Measurements from ENCODE around the gene GRK2.

DNA sequence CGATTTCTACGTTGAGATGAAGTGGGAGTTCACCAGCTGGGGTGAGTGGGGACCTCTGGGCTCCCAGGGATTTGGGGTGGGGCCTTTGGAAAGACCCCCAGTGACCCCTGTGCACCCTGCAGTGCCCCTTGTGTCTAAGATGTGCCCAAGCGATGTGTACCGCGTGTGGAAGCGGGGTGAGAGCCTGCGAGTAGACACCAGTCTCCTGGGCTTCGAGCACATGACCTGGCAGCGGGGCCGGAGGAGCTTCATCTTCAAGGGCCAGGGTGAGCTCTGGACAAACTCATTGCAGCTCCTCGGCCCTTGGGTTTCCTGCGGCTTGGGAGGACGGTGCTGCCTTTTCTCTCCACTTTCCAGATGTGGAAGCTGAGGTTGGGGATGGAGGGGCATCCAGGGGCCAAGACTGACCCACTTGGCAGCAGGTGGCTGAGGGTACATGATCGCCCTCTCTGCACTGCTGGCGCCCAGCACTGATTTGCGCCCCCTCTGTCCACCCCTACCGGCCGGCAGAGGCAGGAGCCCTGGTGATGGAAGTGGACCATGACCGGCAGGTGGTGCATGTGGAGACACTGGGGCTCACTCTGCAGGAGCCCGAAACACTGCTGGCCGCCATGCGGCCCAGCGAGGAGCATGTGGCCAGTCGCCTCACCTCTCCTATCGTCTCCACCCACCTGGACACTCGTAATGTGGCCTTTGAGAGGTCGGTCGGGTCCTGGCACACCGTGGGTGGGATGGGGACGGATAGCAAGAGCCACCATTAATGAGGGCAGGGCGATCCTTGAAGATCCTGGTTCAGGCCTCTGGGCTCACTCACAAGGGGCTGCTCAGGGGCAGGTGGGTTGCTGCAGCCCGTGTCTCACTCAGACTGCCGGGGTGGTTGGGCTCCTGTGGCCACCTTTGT, 25.5 kb downstream of the GRK2 start:
- TF ChIP-seq EZH2 (IDR thresholded peaks at IDR 0.05; ENCODE audit: borderline replicate concordance, low read depth, low read length, severe bottlenecking) (no peak), POLR2A (IDR thresholded peaks at IDR 0.05; ENCODE audit: low read depth, low read length) (no peak)
